Measurements from ENCODE around the gene RNF175. TPM values are rescaled to one million over a fixed set of nuclear protein-coding genes. Genes with fewer than 3 reads are reported as not detected.

RNF175 gene
- total RNA-seq, 1 experiment from 2014 or later, result not detected

- ChIA-PET POLR2A (ENCODE audit: unreplicated experiment) (no interaction called here), CTCF (no interaction called here)
- H3K36me3 ChIP-seq (ENCODE audit: low read depth), result no peaks in the 10 kb centered on the region
- intact Hi-C loops (cut with micrococcal nuclease; ENCODE audit: unreplicated experiment), result no loop called here
- TF ChIP-seq EZH2 (IDR thresholded peaks at IDR 0.05; ENCODE audit: low read depth), result no peak
- no peak for TF ChIP-seq CTCF (conservative IDR thresholded peaks at IDR 0.05)
- no peaks in the 10 kb centered on the region for H3K79me2 ChIP-seq (ENCODE audit: low read depth)
- H3K4me1 ChIP-seq (replicated peaks; ENCODE audit: insufficient read depth), result no peaks in the 10 kb centered on the region
- no peak overlapping the region for H3K4me3 ChIP-seq
- no peaks in the 10 kb centered on the region for H3K27me3 ChIP-seq (ENCODE audit: insufficient read depth, low read depth)
- H3F3A ChIP-seq (ENCODE audit: insufficient read depth, low read depth), result no peaks in the 10 kb centered on the region
- H3K4me2 ChIP-seq, result no peak overlapping the region
- no peak overlapping the region for H3K27ac ChIP-seq
- no peaks in the 10 kb centered on the region for H3K9me2 ChIP-seq (ENCODE audit: insufficient read depth)
- no peak for DNase-seq
- no peaks in the 10 kb centered on the region for H4K20me1 ChIP-seq (ENCODE audit: insufficient read depth)
- no peak overlapping the region for H2AFZ ChIP-seq
- no TSS peak for BruUV-seq (replicated peaks)
- no peaks in the 10 kb centered on the region for H3K9me3 ChIP-seq (ENCODE audit: insufficient read depth, low read depth)
These were observed 18.3 kb downstream of the RNF175 start for GRCh38 chr4:153741541-153741940.

GRCh38 chr4:153735906-153736461, 23.8 kb downstream of the RNF175 start:
- no peaks in the 10 kb centered on the region for H3K9me2 ChIP-seq (ENCODE audit: insufficient read depth)
- BruUV-seq (replicated peaks), result no TSS peak
- ChIA-PET POLR2A (ENCODE audit: unreplicated experiment) (interaction anchor here (0.6 kb wide), 1 partner anchor 410 kb away, joined by 4 read pairs; no protein-coding TSS in a partner anchor), CTCF (no interaction called here)
- DNase-seq, result no peak
- H3K4me1 ChIP-seq (replicated peaks; ENCODE audit: insufficient read depth), result no peaks in the 10 kb centered on the region
- H3F3A ChIP-seq (ENCODE audit: insufficient read depth, low read depth), result no peaks in the 10 kb centered on the region
- H3K4me2 ChIP-seq, result no peak overlapping the region
- TF ChIP-seq CTCF (conservative IDR thresholded peaks at IDR 0.05), result no peak
- TF ChIP-seq EZH2 (IDR thresholded peaks at IDR 0.05; ENCODE audit: low read depth), result no peak
- no peaks in the 10 kb centered on the region for H3K9me3 ChIP-seq (ENCODE audit: insufficient read depth, low read depth)
- no peak overlapping the region for H3K4me3 ChIP-seq
- H3K27ac ChIP-seq, result no peak overlapping the region
- H2AFZ ChIP-seq, result no peak overlapping the region
- no peaks in the 10 kb centered on the region for H4K20me1 ChIP-seq (ENCODE audit: insufficient read depth)
- no peaks in the 10 kb centered on the region for H3K79me2 ChIP-seq (ENCODE audit: low read depth)
- intact Hi-C loops (cut with micrococcal nuclease; ENCODE audit: unreplicated experiment), result no loop called here
- H3K36me3 ChIP-seq (ENCODE audit: low read depth), result no peaks in the 10 kb centered on the region
- no peaks in the 10 kb centered on the region for H3K27me3 ChIP-seq (ENCODE audit: insufficient read depth, low read depth)

GRCh38 chr4:153733751-153734448, 25.9 kb downstream of the RNF175 start:
- no peaks in the 10 kb centered on the region for H3K9me2 ChIP-seq (ENCODE audit: insufficient read depth)
- no peaks in the 10 kb centered on the region for H3K36me3 ChIP-seq (ENCODE audit: low read depth)
- ChIA-PET POLR2A (ENCODE audit: unreplicated experiment) (no interaction called here), CTCF (no interaction called here)
- H3K9me3 ChIP-seq (ENCODE audit: insufficient read depth, low read depth), result no peaks in the 10 kb centered on the region
- DNase-seq, result no peak
- no peak overlapping the region for H3K4me2 ChIP-seq
- H3K4me1 ChIP-seq (replicated peaks; ENCODE audit: insufficient read depth), result no peaks in the 10 kb centered on the region
- intact Hi-C loops (cut with micrococcal nuclease; ENCODE audit: unreplicated experiment), result no loop called here
- H3K27me3 ChIP-seq (ENCODE audit: insufficient read depth, low read depth), result no peaks in the 10 kb centered on the region
- TF ChIP-seq EZH2 (IDR thresholded peaks at IDR 0.05; ENCODE audit: low read depth) (no peak), CTCF (conservative IDR thresholded peaks at IDR 0.05) (no peak)
- no peak overlapping the region for H3K27ac ChIP-seq
- H2AFZ ChIP-seq, result no peak overlapping the region
- no peaks in the 10 kb centered on the region for H4K20me1 ChIP-seq (ENCODE audit: insufficient read depth)
- H3K79me2 ChIP-seq (ENCODE audit: low read depth), result no peaks in the 10 kb centered on the region
- no peak overlapping the region for H3K4me3 ChIP-seq
- H3F3A ChIP-seq (ENCODE audit: insufficient read depth, low read depth), result no peaks in the 10 kb centered on the region
- no TSS peak for BruUV-seq (replicated peaks)
